ENCODE measurements around the gene SLC16A3.
A peak's percentile ranks its signal among the peaks of the same experiment; 100 is the strongest.

Gene SLC16A3

GRCh38 chr17:82199496-82199895 lies 29.3 kb upstream of the SLC16A3 start:
- no peaks in the 10 kb centered on the region for H3K27me3 ChIP-seq (ENCODE audit: insufficient read depth, insufficient read length)
- H3K4me1 ChIP-seq (ENCODE audit: insufficient read depth, insufficient read length), result peaks cover 7% of the 10 kb centered on the region
- no peak for TF ChIP-seq SUZ12 (IDR thresholded peaks at IDR 0.05; ENCODE audit: extremely low read depth, insufficient read depth, insufficient read length)
- TF ChIP-seq ZNF274 (IDR thresholded peaks at IDR 0.05; ENCODE audit: low read depth, low read length), result no peak
- no peak for TF ChIP-seq YY1 (IDR thresholded peaks at IDR 0.05; ENCODE audit: insufficient read depth, insufficient read length)
- peaks cover 80% of the 10 kb centered on the region for H3K36me3 ChIP-seq (ENCODE audit: insufficient read depth, insufficient read length, low read length)
- H3K9ac ChIP-seq (ENCODE audit: insufficient read length, low read depth), result no peak overlapping the region
- no peak for DNase-seq (ENCODE audit: low read depth, low spot score)
- no peaks in the 10 kb centered on the region for H3K9me3 ChIP-seq (ENCODE audit: insufficient read depth, low read length)
- H3K4me3 ChIP-seq (ENCODE audit: insufficient read length, low read depth), result no peak overlapping the region

- Histone ChIP-seq H3K4me1 (ENCODE audit: insufficient read depth, insufficient read length) (peaks cover 8% of the 10 kb centered on the region), H3K36me3 (ENCODE audit: insufficient read depth, insufficient read length, low read length) (peaks cover 76% of the 10 kb centered on the region), H3K9me3 (ENCODE audit: insufficient read depth, low read length) (no peaks in the 10 kb centered on the region), H3K9ac (ENCODE audit: insufficient read length, low read depth) (no peak overlapping the region), H3K27me3 (ENCODE audit: insufficient read depth, insufficient read length) (no peaks in the 10 kb centered on the region), H3K4me3 (ENCODE audit: insufficient read length, low read depth) (no peak overlapping the region)
- DNase-seq (ENCODE audit: low read depth, low spot score), result no peak
- TF ChIP-seq SUZ12 (IDR thresholded peaks at IDR 0.05; ENCODE audit: extremely low read depth, insufficient read depth, insufficient read length) (no peak), YY1 (IDR thresholded peaks at IDR 0.05; ENCODE audit: insufficient read depth, insufficient read length) (no peak), ZNF274 (IDR thresholded peaks at IDR 0.05; ENCODE audit: low read depth, low read length) (no peak)
These were observed 28.7 kb upstream of the SLC16A3 start for GRCh38 chr17:82200135-82200534.

- Histone ChIP-seq H3K9me3 (ENCODE audit: insufficient read depth, low read length) (no peaks in the 10 kb centered on the region), H3K36me3 (ENCODE audit: insufficient read depth, insufficient read length, low read length) (peaks cover 71% of the 10 kb centered on the region), H3K4me1 (ENCODE audit: insufficient read depth, insufficient read length) (peaks cover 14% of the 10 kb centered on the region), H3K27me3 (ENCODE audit: insufficient read depth, insufficient read length) (no peaks in the 10 kb centered on the region), H3K4me3 (ENCODE audit: insufficient read length, low read depth) (no peak overlapping the region), H3K9ac (ENCODE audit: insufficient read length, low read depth) (no peak overlapping the region)
- TF ChIP-seq YY1 (IDR thresholded peaks at IDR 0.05; ENCODE audit: insufficient read depth, insufficient read length) (no peak), SUZ12 (IDR thresholded peaks at IDR 0.05; ENCODE audit: extremely low read depth, insufficient read depth, insufficient read length) (no peak), ZNF274 (IDR thresholded peaks at IDR 0.05; ENCODE audit: low read depth, low read length) (no peak)
- DNase-seq (ENCODE audit: low read depth, low spot score), result no peak
These were observed 27.9 kb upstream of the SLC16A3 start for GRCh38 chr17:82200743-82201497.

GRCh38 chr17:82201498-82201910 lies 27.3 kb upstream of the SLC16A3 start:
- peaks cover 14% of the 10 kb centered on the region for H3K4me1 ChIP-seq (ENCODE audit: insufficient read depth, insufficient read length)
- H3K4me3 ChIP-seq (ENCODE audit: insufficient read length, low read depth), result no peak overlapping the region
- DNase-seq (ENCODE audit: low read depth, low spot score), result no peak
- no peaks in the 10 kb centered on the region for H3K27me3 ChIP-seq (ENCODE audit: insufficient read depth, insufficient read length)
- no peaks in the 10 kb centered on the region for H3K9me3 ChIP-seq (ENCODE audit: insufficient read depth, low read length)
- TF ChIP-seq SUZ12 (IDR thresholded peaks at IDR 0.05; ENCODE audit: extremely low read depth, insufficient read depth, insufficient read length) (no peak), YY1 (IDR thresholded peaks at IDR 0.05; ENCODE audit: insufficient read depth, insufficient read length) (no peak)
- peak overlapping the region; percentile 24 for H3K9ac ChIP-seq (ENCODE audit: insufficient read length, low read depth)
- peaks cover 65% of the 10 kb centered on the region for H3K36me3 ChIP-seq (ENCODE audit: insufficient read depth, insufficient read length, low read length)

GRCh38 chr17:82202981-82203380 lies 25.9 kb upstream of the SLC16A3 start:
- H3K4me3 ChIP-seq (ENCODE audit: insufficient read length, low read depth), result no peak overlapping the region
- H3K27me3 ChIP-seq (ENCODE audit: insufficient read depth, insufficient read length), result no peaks in the 10 kb centered on the region
- H3K4me1 ChIP-seq (ENCODE audit: insufficient read depth, insufficient read length), result peaks cover 14% of the 10 kb centered on the region
- no peaks in the 10 kb centered on the region for H3K9me3 ChIP-seq (ENCODE audit: insufficient read depth, low read length)
- no peak for TF ChIP-seq SUZ12 (IDR thresholded peaks at IDR 0.05; ENCODE audit: extremely low read depth, insufficient read depth, insufficient read length)
- TF ChIP-seq ZNF274 (IDR thresholded peaks at IDR 0.05; ENCODE audit: low read depth, low read length), result no peak
- TF ChIP-seq YY1 (IDR thresholded peaks at IDR 0.05; ENCODE audit: insufficient read depth, insufficient read length), result no peak
- no peak overlapping the region for H3K9ac ChIP-seq (ENCODE audit: insufficient read length, low read depth)
- H3K36me3 ChIP-seq (ENCODE audit: insufficient read depth, insufficient read length, low read length), result peaks cover 62% of the 10 kb centered on the region
- no peak for DNase-seq (ENCODE audit: low read depth, low spot score)

GRCh38 chr17:82203920-82204319 lies 24.9 kb upstream of the SLC16A3 start:
- peaks cover 57% of the 10 kb centered on the region for H3K36me3 ChIP-seq (ENCODE audit: insufficient read depth, insufficient read length, low read length)

GRCh38 chr17:82204831-82205719 lies 23.8 kb upstream of the SLC16A3 start:
- TF ChIP-seq ZNF274 (IDR thresholded peaks at IDR 0.05; ENCODE audit: low read depth, low read length) (no peak), YY1 (IDR thresholded peaks at IDR 0.05; ENCODE audit: insufficient read depth, insufficient read length) (no peak), SUZ12 (IDR thresholded peaks at IDR 0.05; ENCODE audit: extremely low read depth, insufficient read depth, insufficient read length) (no peak)
- peaks cover 14% of the 10 kb centered on the region for H3K4me1 ChIP-seq (ENCODE audit: insufficient read depth, insufficient read length)
- H3K9ac ChIP-seq (ENCODE audit: insufficient read length, low read depth), result no peak overlapping the region
- H3K4me3 ChIP-seq (ENCODE audit: insufficient read length, low read depth), result no peak overlapping the region
- no peaks in the 10 kb centered on the region for H3K27me3 ChIP-seq (ENCODE audit: insufficient read depth, insufficient read length)
- DNase-seq (ENCODE audit: low read depth, low spot score), result no peak
- H3K36me3 ChIP-seq (ENCODE audit: insufficient read depth, insufficient read length, low read length), result peaks cover 48% of the 10 kb centered on the region
- no peaks in the 10 kb centered on the region for H3K9me3 ChIP-seq (ENCODE audit: insufficient read depth, low read length)

More at GRCh38 chr17:82203920-82204319, 24.9 kb upstream of the SLC16A3 start:
- Histone ChIP-seq H3K4me1 (ENCODE audit: insufficient read depth, insufficient read length) (peaks cover 14% of the 10 kb centered on the region), H3K27me3 (ENCODE audit: insufficient read depth, insufficient read length) (no peaks in the 10 kb centered on the region), H3K9ac (ENCODE audit: insufficient read length, low read depth) (no peak overlapping the region), H3K4me3 (ENCODE audit: insufficient read length, low read depth) (no peak overlapping the region), H3K9me3 (ENCODE audit: insufficient read depth, low read length) (no peaks in the 10 kb centered on the region)
- DNase-seq (ENCODE audit: low read depth, low spot score), result no peak
- no peak for TF ChIP-seq SUZ12 (IDR thresholded peaks at IDR 0.05; ENCODE audit: extremely low read depth, insufficient read depth, insufficient read length)
- no peak for TF ChIP-seq ZNF274 (IDR thresholded peaks at IDR 0.05; ENCODE audit: low read depth, low read length)
